ENCODE measurements around the gene PXT1.

Gene PXT1

GRCh38 chr6:36423101-36423824 is 19.4 kb downstream of the PXT1 start (continued):
- TF ChIP-seq ZNF792 (tag by site-specific recombination; IDR thresholded peaks at IDR 0.05) (no peak), ELK4 (IDR thresholded peaks at IDR 0.05; ENCODE audit: borderline replicate concordance, low read depth, low read length) (no peak), ZNF623 (tag by site-specific recombination; IDR thresholded peaks at IDR 0.05) (no peak), ZBTB6 (tag by site-specific recombination; IDR thresholded peaks at IDR 0.05) (no peak), ZNF10 (tag by site-specific recombination; IDR thresholded peaks at IDR 0.05) (no peak), ZNF398 (tag by site-specific recombination; IDR thresholded peaks at IDR 0.05) (no peak), ZNF660 (tag by site-specific recombination; IDR thresholded peaks at IDR 0.05) (peak; percentile 94), ZNF114 (tag by site-specific recombination; IDR thresholded peaks at IDR 0.05) (no peak), ZEB2 (tag by site-specific recombination; IDR thresholded peaks at IDR 0.05) (peak; percentile 65; the same call in 1 of the 2 replicates), ZNF146 (tag by site-specific recombination; IDR thresholded peaks at IDR 0.05) (no peak), ZNF501 (tag by site-specific recombination; IDR thresholded peaks at IDR 0.05) (peak; percentile 68; the same call in 1 of the 2 replicates), YY1 (tag by site-specific recombination; IDR thresholded peaks at IDR 0.05) (0 out of 2 replicates have a peak, but pooled peaks have one; percentile 19), ZIC2 (tag by site-specific recombination; IDR thresholded peaks at IDR 0.05) (peak; percentile 42; the same call in 1 of the 2 replicates), ZNF23 (tag by site-specific recombination; IDR thresholded peaks at IDR 0.05; ENCODE audit: borderline replicate concordance) (no peak), SCRT2 (tag by site-specific recombination; IDR thresholded peaks at IDR 0.05) (peak; percentile 99), ZNF433 (tag by site-specific recombination; IDR thresholded peaks at IDR 0.05; ENCODE audit: low read depth) (no peak), EGR2 (tag by site-specific recombination; IDR thresholded peaks at IDR 0.05; ENCODE audit: low read depth) (0 out of 2 replicates have a peak, but pooled peaks have one; percentile 11), ZNF292 (tag by site-specific recombination; IDR thresholded peaks at IDR 0.05; ENCODE audit: borderline replicate concordance, low read depth) (no peak), SP7 (tag by site-specific recombination; IDR thresholded peaks at IDR 0.05) (peak; percentile 84), ZNF423 (tag by site-specific recombination; IDR thresholded peaks at IDR 0.05) (no peak), GLI4 (tag by site-specific recombination; IDR thresholded peaks at IDR 0.05) (no peak), ZNF138 (tag by site-specific recombination; IDR thresholded peaks at IDR 0.05; ENCODE audit: borderline replicate concordance) (no peak), ZNF521 (tag by site-specific recombination; IDR thresholded peaks at IDR 0.05) (no peak), ZBTB10 (tag by site-specific recombination; IDR thresholded peaks at IDR 0.05) (peak; percentile 70; the same call in 1 of the 2 replicates), SCRT1 (tag by site-specific recombination; IDR thresholded peaks at IDR 0.05; ENCODE audit: borderline replicate concordance) (no peak), ZNF174 (tag by site-specific recombination; IDR thresholded peaks at IDR 0.05) (no peak), ZNF175 (tag by site-specific recombination; IDR thresholded peaks at IDR 0.05) (no peak), ZBTB44 (tag by site-specific recombination; IDR thresholded peaks at IDR 0.05) (no peak), ZBTB7A (tag by site-specific recombination; IDR thresholded peaks at IDR 0.05; ENCODE audit: low read depth) (no peak), ZNF600 (tag by site-specific recombination; IDR thresholded peaks at IDR 0.05) (peak; percentile 77), ZSCAN16 (tag by site-specific recombination; IDR thresholded peaks at IDR 0.05) (no peak), ZNF621 (tag by site-specific recombination; IDR thresholded peaks at IDR 0.05) (no peak), ZNF24 (tag by site-specific recombination; IDR thresholded peaks at IDR 0.05) (0 out of 2 replicates have a peak, but pooled peaks have one; percentile 32)

Data from HEK293 (cell line).